PFSK-1 (cell line): ENCODE data around the gene GRID1.

ENCODE experiments used
- FOXP2 ChIP-seq: optimal IDR thresholded peaks from 2 replicates; pipeline ENCODE3; 2011; ENCODE audit warnings: borderline replicate concordance, control low read depth, inconsistent platforms; ENCODE audit not compliant: insufficient read depth; ENCODE audit errors: extremely low read length, extremely low read depth
- POLR2AphosphoS5 ChIP-seq: IDR thresholded peaks from 2 replicates; pipeline ENCODE4 v1.6.1; 2012; ENCODE audit warnings: low read depth, mild to moderate bottlenecking, control low read depth, low read length, moderate library complexity
- SIN3A ChIP-seq: IDR thresholded peaks from 2 replicates; pipeline ENCODE4 v1.6.1; 2012; ENCODE audit warnings: mild to moderate bottlenecking, low read length, moderate library complexity, borderline replicate concordance; ENCODE audit not compliant: insufficient read depth
- TAF1 ChIP-seq: IDR thresholded peaks from 2 replicates; pipeline ENCODE4 v1.6.1; 2012; ENCODE audit warnings: low read length, control low read depth, borderline replicate concordance; ENCODE audit not compliant: insufficient read depth
- TF ChIP-seq, protein P1 (sequence below), 2 experiments: IDR thresholded peaks; 2 replicates each; pipeline versions ENCODE4 v1.6.1 to v1.8.0; 2011 to 2012; ENCODE audit warnings: low read depth in 2 of 2, low read length in 2 of 2, control low read depth in 1 of 2, inconsistent platforms in 1 of 2, mild to moderate bottlenecking in 1 of 2, moderate library complexity in 1 of 2; ENCODE audit not compliant: insufficient read depth in 1 of 2

The GRID1 gene

DNA sequence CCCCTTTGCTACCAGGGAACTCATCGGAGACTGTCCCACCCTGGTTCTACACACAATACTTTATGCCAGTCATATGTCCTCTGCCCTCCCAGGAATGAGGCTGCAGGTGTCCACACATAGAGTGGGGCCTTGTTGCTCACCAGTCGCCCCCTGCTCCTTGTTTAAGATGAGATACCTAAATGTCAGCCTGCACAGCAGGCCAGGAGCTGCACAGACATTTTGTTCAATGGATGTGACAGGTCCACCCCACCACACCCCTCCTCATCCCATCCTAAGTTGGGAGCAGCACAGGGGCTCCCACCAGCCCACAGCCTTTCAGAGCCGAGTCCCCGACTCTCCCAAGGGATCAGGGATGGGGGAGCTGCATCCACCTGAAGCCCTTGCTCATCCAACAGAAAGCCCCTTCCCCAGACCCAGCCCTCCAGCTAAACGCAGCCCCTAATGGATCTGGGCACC lies 6.2 kb upstream of the GRID1 start:
- TF ChIP-seq FOXP2: no peak
- TF ChIP-seq SIN3A: no peak
- no peak for TF ChIP-seq POLR2AphosphoS5
- no peak for TF ChIP-seq TAF1
- TF ChIP-seq, protein P1, sequence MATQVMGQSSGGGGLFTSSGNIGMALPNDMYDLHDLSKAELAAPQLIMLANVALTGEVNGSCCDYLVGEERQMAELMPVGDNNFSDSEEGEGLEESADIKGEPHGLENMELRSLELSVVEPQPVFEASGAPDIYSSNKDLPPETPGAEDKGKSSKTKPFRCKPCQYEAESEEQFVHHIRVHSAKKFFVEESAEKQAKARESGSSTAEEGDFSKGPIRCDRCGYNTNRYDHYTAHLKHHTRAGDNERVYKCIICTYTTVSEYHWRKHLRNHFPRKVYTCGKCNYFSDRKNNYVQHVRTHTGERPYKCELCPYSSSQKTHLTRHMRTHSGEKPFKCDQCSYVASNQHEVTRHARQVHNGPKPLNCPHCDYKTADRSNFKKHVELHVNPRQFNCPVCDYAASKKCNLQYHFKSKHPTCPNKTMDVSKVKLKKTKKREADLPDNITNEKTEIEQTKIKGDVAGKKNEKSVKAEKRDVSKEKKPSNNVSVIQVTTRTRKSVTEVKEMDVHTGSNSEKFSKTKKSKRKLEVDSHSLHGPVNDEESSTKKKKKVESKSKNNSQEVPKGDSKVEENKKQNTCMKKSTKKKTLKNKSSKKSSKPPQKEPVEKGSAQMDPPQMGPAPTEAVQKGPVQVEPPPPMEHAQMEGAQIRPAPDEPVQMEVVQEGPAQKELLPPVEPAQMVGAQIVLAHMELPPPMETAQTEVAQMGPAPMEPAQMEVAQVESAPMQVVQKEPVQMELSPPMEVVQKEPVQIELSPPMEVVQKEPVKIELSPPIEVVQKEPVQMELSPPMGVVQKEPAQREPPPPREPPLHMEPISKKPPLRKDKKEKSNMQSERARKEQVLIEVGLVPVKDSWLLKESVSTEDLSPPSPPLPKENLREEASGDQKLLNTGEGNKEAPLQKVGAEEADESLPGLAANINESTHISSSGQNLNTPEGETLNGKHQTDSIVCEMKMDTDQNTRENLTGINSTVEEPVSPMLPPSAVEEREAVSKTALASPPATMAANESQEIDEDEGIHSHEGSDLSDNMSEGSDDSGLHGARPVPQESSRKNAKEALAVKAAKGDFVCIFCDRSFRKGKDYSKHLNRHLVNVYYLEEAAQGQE (IDR thresholded peaks at IDR 0.05; ENCODE audit: insufficient read depth in 1 of 2, low read depth in 2 of 2, low read length in 2 of 2): no peak

DNA sequence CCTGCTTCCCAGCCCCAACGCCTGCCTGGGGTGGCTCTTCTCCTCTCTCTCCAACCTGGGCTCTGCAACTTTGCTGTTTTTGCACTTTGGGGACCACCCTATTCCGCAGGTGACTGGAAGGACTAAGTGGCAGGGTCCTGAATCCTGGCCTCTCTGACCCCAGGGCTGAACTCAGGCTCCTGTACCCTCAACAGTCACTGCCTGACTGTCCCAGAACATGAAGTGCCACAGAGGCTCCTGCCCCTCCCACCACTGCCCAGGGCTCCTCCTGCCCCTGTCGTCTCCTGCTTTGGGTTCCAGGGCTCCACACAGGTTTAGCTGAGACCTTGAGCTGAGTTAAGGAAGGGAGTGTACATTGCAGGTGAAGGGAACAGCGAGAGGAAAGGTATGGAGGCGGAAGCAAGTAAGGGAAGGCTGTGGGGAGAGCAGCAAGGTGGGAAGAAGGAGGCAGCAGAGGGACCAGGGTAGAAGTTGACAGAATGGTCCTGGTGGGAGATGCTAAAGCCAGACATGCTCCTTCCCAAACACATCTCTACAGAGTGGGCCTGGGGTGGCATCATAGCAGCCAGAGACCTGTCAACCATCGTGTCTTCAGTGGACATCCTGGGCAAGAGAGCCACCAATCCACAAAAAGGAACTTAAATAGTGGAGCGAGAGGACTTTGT lies 5.7 kb upstream of the GRID1 start:
- TF ChIP-seq TAF1 (no peak), SIN3A (no peak), POLR2AphosphoS5 (no peak), FOXP2 (no peak)
- TF ChIP-seq, protein P1 (IDR thresholded peaks at IDR 0.05; ENCODE audit: insufficient read depth in 1 of 2, low read depth in 2 of 2, low read length in 2 of 2): no peak

DNA sequence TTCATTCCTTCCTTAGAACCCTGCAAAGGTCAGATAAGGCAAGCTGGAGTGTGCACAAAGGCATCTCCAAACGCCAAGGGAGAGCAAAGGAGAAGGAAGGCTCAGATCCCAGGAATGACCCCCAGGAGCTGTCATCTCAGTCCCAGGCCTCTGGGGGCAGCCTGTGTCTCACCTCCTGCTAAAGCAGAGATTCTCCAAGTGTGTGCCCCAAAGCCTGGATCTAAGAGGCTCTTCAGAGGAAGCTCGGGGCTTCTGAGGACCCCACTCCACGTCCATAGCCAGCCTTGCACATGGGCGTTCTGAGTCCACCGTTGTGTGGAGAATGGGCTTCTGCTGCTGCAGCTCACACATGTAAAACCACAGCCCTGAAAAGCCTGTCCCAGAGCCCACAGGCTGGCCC lies 5.1 kb upstream of the GRID1 start:
- TF ChIP-seq, protein P1 (IDR thresholded peaks at IDR 0.05; ENCODE audit: insufficient read depth in 1 of 2, low read depth in 2 of 2, low read length in 2 of 2): no peak
- TF ChIP-seq SIN3A (no peak), FOXP2 (no peak), POLR2AphosphoS5 (no peak), TAF1 (no peak)

DNA sequence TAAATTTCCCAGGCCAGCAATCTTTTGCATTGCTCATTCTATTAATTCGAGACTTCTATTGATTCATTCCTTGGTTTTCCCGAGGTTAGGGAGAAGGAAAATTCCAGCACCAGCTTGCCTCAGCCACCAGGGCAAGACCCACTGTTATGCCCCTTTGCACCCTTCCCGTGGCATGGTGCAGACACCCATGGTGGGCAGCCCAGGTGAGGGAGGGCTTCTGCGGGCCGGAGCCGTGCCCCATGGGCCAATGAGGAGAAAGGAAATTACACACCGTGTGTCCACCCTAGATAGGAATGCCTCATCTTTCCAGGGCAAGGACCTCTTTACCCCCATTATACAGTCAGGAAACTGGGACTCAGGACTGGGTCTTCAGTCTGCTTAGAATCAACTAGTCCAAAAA lies 4.5 kb upstream of the GRID1 start:
- no peak for TF ChIP-seq SIN3A
- no peak for TF ChIP-seq FOXP2
- TF ChIP-seq POLR2AphosphoS5: no peak
- TF ChIP-seq TAF1: no peak
- TF ChIP-seq, protein P1 (IDR thresholded peaks at IDR 0.05; ENCODE audit: insufficient read depth in 1 of 2, low read depth in 2 of 2, low read length in 2 of 2): no peak
